GM10248 (cell line): Measurements from ENCODE around the gene CYP26A1.

Experiments
- CTCF ChIA-PET: fragments of 300-600 bp; sonication (Branson Sonifier 250); formaldehyde crosslinking; extraction: SDS; loops from one replicate; lab custom pipeline; 2021; ENCODE audit warnings: antibody characterized with exemption; lab: Yijun Ruan, JAX
- POLR2A ChIA-PET: fragments of 350-650 bp; sonication (Branson Sonifier 250); formaldehyde crosslinking; extraction: SDS; loops from one replicate; lab custom pipeline; 2020; ENCODE audit warnings: antibody characterized with exemption; lab: Yijun Ruan, JAX
- DNase-seq: peaks from one replicate; pipeline ENCODE4 v3.0.0; 2012; ENCODE audit errors: extremely low spot score
- TF ChIP-seq, protein P1 (sequence below): IDR thresholded peaks from 2 replicates; pipeline ENCODE4 v1.5.1; 2012; ENCODE audit warnings: mild to moderate bottlenecking, low read depth; ENCODE audit errors: extremely low read depth, missing control alignments, control extremely low read depth

Gene CYP26A1

DNA sequence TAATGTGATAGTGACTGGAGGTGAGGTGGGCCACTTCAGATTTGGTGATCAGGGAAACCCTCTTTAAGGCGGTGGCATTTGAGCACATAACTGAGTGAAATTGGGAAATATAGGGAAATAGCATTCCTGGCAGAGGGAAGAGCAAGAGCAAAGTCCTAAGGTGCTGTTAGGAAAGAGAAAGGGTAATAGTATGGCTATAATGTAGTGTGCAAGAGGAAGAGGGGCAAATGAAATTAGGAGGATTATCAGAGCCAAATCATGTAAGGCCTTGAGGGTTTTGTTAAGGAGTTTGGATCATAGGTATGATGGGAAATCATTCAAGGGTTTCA is 40.9 kb upstream of the CYP26A1 start:
- POLR2A ChIA-PET, result no interaction called here
- DNase-seq, result no peak
- CTCF ChIA-PET, result interaction anchor here (1.2 kb wide), 2 partner anchors 26 to 30 kb away, joined by 3 read pairs; no protein-coding TSS in a partner anchor
- TF ChIP-seq, protein P1, sequence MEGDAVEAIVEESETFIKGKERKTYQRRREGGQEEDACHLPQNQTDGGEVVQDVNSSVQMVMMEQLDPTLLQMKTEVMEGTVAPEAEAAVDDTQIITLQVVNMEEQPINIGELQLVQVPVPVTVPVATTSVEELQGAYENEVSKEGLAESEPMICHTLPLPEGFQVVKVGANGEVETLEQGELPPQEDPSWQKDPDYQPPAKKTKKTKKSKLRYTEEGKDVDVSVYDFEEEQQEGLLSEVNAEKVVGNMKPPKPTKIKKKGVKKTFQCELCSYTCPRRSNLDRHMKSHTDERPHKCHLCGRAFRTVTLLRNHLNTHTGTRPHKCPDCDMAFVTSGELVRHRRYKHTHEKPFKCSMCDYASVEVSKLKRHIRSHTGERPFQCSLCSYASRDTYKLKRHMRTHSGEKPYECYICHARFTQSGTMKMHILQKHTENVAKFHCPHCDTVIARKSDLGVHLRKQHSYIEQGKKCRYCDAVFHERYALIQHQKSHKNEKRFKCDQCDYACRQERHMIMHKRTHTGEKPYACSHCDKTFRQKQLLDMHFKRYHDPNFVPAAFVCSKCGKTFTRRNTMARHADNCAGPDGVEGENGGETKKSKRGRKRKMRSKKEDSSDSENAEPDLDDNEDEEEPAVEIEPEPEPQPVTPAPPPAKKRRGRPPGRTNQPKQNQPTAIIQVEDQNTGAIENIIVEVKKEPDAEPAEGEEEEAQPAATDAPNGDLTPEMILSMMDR, result no peak

DNA sequence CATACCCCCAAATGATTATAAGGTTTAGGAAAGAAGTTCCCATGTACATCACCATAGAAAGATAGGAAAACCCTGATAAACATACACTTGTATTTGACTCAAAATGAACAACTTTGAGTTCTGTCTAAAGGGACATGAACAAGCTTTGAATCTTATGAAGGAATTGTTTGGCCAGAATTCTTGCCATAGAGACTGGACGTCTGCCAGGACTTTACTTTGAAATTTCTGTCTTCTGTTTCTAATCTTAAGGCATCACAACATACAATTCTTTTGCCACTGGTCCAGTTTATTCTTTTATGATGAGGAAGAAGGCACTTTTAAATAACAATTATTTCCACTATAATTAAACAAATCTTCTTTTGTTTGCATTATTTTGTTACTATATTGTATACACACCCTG is 39.3 kb upstream of the CYP26A1 start:
- CTCF ChIA-PET, result interaction anchor here (0.9 to 1.5 kb wide), 9 partner anchors 8 to 69 kb away, joined by 3 to 5 read pairs (median 3); no protein-coding TSS in a partner anchor
- TF ChIP-seq, protein P1, result no peak
- POLR2A ChIA-PET, result no interaction called here

DNA sequence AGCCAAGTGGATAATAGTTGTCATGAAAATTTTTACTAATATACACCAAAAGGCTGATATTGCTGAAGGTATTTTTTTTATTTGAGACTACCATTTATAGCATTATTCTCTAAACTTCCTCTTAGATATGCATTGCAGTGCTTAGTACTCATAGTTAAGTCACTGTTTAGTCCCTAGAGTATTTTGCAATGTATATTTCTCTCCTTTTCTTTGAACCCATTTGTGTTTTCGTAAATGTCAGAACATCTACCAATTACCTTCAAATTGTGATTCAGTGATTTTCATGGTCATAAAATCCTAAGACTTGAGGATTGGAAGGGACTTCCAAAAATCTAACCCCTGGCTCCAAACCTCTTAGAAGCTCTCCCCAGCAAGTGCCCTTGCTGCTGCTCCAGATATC is 34.6 kb upstream of the CYP26A1 start:
- ChIA-PET CTCF (interaction anchor here (1.1 to 2.1 kb wide), 7 partner anchors 13 to 153 kb away, joined by 3 to 6 read pairs (median 4); no protein-coding TSS in a partner anchor), POLR2A (no interaction called here)
- TF ChIP-seq, protein P1, result no peak
- DNase-seq, result no peak

More for the DNA sequence above, 39.3 kb upstream of the CYP26A1 start:
- no peak for DNase-seq

DNA sequence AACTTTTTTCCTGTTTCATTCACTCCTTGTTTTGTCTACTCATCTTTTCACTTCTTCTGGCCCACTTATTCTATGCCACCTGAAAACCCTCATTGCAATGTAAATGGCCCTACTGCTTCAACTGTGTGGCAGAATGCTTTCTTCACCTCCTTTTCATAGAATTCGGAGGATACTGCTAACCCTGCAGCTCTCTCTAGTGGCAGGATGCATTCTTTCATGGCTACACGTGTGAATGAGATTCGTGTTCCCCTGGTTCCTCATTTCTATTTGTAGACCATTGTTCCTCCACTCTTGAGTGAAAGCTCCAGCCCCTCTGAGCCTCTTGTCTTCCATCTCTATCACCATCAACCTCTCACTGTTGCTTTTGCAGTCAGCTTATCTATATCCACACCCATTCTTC is 34.0 kb upstream of the CYP26A1 start:
- ChIA-PET POLR2A (no interaction called here), CTCF (interaction anchor here (0.8 to 2.1 kb wide), 11 partner anchors 12 to 154 kb away, joined by 3 to 6 read pairs (median 4); no protein-coding TSS in a partner anchor)
- peak; percentile 66 for DNase-seq
- TF ChIP-seq, protein P1, result peak; percentile 59

DNA sequence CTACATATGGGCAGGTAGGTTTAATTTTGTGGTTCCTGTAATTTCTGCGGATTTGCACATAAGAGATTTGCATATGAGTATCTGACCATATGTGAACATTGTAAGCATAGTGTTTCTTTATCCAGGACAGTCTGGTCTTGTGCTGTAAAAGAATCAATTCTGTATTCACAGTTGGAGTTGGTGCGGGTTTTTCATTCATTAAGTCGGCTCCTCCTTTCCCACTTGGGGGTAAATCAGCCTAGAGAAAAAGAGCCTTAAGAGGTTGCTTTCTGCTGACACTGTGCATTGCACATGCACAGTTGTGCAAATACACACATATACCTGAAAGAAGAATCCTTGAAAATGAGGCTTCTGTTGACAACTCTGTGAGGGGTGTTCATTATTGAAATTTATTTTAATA is 19.2 kb upstream of the CYP26A1 start:
- no peak for DNase-seq
- POLR2A ChIA-PET, result no interaction called here
- CTCF ChIA-PET, result interaction anchor here (1.4 to 3.1 kb wide), 2 partner anchors 9 to 90 kb away, joined by 3 to 16 read pairs; no protein-coding TSS in a partner anchor
- TF ChIP-seq, protein P1, result no peak

DNA sequence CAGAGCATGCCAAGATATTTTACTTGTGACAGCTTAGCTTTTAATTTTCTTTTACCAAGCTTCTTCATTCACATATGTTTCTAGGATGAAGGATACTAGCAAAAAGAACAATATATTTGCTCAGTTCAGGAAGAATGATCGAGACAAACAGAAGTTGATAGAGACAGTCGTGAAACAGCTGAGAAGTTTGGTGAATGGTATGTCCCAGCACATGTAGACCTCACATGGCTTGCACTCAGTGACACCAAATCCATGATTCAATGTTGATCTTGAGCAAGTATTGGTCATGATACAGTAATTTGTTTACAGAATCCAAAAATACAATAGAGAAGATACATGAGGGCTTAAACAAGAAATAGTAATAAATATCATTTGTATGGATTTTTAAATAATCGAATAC is 15.6 kb upstream of the CYP26A1 start:
- no peak for DNase-seq
- TF ChIP-seq, protein P1, result no peak
- ChIA-PET POLR2A (no interaction called here), CTCF (interaction anchor here (1.3 to 1.5 kb wide), 3 partner anchors 18 to 47 kb away, joined by 3 to 4 read pairs (median 3); no protein-coding TSS in a partner anchor)
